HG03571 (cell line): ENCODE data around the gene COG2.
"Not testable (repeated sequence)": the region's sequence is repeated elsewhere in the genome, so short reads cannot be mapped to it uniquely, and the experiment has no call there.

ENCODE experiments used
- ATAC-seq: cut with Tn5 transposase; IDR thresholded peaks from one replicate; pipeline ENCODE4 v1.9.1; 2021; ENCODE audit not compliant: unreplicated experiment

COG2 gene

DNA sequence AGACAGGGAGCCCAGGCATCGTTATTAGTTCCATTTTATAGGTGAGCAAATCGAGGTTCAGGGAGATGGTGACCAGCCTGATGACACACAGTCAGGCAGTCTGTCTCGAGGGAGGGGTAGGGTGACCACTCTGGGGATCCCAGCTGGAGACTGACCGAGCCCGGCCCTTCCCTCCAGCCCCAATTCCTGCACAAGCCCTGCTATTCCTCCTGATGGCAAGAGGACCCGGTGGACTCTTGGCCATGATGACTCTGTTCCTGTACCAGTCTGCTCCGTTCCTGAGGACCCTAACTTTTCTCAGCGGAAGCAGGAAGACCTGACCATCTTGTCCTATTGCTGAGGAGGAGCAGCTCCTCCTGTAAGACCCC, 71.2 kb downstream of the COG2 start:
- no peak for ATAC-seq

DNA sequence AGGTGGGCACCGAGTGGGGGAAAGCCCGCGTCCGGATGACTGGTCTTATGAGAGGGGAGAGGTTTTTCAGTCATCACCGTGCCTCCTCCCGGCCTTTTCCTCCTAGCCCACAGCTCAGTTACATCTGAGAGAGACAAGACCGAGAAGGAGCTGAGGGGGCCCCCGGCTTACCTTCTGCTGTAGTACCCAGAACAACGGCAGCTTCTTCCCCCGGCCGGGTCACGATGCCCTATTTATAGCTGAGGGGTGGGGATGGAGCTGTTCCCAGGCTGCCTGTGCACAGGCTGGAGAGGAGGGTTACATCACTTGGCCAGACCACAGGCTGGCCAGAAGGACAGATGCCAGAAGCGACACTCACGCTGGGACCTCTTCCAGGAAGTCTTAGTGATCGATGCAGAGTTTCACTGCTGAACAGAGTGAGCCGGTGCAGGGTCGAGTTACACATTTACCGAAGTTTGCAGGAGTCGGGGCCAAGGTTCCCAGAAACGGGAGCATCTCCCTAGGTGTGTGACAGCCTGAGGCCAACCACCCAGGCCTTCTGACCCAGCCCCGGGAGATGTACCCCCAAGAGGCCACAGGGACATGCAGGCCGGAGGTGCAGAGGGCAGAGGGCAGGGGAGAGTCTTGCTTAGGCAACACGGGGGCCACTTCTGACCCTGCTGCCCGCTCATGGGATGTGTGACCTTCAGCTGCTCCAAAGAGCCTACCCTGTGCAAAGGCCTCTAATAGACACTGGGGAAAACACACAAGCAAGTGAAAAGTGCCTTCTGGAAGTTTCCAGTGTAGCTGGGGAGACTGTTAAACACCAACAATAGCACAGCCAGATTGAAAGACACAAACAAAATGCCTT, 71.9 kb downstream of the COG2 start, which contains the start of gene AGT:
TSS of gene AGT (minus strand) at position 208 of the 850 bp plus-strand sequence. CDS start 3,299 bp downstream, outside the sequence.
- ATAC-seq = no peak

DNA sequence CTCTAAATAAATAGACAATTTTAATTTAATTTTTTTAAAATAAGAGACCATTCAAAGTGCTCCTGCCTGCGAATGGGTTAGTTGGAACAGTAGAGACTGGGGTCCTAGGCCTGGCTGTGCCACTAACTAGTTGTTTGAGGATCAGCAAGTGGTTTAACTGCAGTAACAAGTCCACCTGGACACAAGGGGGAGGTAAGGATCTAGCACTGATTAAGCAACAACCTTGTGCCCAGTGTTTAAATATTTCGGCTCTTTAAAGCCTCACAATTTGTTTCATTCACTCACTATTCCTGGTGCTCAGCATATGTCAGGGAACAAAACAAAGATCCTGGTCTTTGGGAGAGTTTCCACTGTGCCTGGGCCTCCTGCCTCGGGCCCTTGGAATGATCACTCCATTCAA, 73.2 kb downstream of the COG2 start:
- no peak for ATAC-seq

DNA sequence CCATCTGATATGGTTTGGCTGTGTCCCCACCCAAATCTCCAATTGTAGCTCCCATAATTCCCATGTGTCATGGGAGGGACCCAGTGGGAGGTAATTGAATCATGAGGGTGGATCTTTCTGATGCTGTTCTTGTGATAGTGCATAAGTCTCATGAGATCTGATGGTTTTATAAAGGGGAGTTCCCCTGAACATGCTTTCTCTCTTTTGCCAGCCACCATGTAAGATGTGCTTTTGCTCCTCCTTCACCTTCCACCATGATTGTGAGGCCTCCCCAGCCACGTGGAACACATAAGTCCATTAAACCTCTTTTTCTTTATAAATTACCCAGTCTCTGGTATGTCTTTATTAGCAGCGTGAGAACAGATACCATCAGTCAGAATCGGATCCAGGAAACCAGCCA, 74.2 kb downstream of the COG2 start:
- ATAC-seq = not testable (repeated sequence)

DNA sequence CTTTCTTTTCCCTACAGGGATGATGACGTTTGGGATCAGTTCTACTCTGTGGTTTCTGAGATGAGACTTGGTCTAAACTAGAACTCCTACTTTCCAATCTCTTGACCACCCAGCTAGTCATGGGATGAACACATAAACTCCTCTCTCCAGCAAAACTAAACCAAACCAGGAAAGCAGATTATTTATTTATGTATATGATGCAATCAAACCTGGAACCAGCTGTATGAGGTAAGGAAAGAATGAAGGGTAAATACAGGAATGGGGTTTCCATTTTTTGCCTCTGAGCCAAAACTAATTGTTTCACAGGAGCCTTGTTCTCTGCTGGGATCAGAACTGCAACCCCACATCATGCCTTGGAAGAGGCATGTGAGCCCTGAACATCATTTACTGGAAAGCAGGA, 75.0 kb downstream of the COG2 start:
- no peak for ATAC-seq

DNA sequence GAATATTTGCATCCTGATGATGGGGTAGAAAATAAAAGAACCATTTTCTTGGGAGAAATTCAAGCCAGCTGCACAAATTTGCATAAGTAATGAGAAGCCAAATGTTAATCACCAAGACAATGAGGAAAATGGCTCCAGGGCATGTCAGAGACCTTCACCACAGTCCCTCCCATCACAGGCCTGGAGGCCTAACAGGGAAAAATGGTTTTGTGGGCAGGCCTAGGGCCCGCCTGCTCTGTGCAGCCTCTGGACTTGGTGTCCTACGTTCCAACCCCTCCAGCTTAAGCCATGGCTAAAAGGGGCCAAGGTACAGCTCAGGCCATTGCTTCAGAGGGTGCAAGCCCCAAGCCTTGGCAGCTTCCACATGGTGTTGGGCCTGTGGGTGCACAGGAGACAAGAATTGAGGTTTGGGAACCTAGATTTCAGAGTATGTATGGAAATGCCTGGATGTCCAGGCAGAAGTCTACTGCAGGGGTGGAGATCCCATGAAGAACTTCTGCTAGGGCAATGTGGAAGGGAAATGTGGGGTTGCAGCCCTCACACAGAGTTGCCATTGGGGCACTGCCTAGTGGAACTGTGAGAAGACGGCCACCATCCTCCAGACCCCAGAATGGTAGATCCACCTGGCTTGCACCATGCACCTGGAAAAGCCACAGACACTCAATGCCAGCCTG, 79.7 kb downstream of the COG2 start:
- ATAC-seq = not testable (repeated sequence)

DNA sequence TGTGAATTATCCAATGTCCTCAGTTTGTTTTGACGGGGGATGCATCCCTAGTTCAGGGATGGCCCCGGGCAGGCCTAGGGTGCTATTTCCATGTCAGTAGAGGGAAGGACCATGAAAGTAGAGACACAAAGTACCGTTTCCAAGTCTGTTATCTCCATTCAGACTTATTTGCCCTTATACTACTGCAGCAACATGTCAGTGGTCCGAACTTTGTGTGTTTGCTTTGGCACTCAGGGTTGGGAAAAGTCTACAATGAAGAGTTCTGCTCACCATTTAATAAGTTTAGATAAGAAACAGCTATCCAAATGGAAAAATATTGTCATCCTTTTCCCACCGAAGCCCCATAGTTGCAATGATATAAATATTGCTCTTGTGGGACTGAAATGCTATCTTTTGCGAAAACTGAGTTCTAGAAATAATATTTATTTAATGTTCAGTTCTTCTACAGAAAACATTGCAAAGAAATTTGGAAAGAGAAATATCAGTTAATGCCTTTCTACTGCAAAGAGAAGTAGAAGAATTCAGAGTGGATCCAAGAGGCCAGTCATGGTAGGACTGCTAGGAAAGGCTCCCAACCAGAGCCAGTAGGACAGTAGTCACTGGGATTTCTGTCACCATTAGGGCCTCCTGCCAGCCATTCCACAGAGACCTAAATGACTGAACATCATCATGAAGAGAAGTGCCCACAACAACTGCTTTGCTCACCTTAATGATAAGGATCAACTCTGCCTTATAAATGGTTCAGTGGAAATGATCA, 83.2 kb downstream of the COG2 start:
- no peak for ATAC-seq

DNA sequence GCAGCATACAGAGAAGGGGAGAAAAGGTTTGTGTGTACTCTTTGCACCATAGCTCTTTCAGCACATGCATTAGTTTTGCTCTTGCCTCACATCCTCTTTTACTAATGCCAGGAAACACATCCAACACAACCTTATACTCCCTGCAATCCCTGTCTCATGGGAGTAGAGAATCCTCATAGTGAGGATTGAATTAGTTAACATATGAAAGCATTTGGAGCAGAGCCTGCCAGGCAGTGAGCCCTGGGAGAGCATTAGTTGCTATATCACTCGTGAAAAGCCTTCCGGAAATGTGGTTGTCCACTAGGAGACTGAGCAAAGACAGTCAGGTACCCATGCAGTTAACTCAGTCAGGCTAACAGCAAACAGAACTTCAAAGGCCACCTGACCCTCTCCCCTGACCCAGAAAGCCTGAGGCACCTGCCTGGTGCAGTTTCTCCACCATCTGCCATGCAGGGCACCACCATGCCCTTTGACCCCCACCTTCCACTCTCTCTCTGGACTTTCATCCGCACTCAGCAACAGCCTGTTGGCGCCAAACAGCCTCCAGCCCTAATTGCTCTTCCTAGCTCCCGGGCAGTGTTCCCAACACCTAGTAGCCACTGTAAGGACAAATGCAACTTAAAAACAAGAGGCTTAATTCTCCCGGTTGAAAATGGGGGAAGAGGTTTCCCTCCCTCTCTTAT, 86.6 kb downstream of the COG2 start:
- no peak for ATAC-seq

DNA sequence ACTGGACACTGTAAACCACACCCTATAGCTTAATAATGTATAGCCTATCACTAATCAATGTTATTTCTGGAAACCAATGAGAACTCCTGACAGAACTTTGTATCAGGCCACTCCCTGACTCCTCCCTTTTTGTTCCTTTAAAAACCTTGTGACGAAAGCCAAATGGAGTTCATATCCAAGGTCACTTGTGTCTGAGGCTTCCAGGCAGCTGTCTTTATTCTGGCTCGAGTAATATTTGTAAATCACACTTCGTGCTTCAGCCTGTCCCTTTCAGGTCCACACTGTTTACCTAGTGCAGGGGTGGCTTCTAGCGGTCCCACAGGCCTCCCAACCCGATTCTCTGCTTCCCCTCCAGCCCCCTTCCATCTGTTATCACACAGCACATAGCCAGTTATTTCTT, 88.7 kb downstream of the COG2 start:
- ATAC-seq = no peak

DNA sequence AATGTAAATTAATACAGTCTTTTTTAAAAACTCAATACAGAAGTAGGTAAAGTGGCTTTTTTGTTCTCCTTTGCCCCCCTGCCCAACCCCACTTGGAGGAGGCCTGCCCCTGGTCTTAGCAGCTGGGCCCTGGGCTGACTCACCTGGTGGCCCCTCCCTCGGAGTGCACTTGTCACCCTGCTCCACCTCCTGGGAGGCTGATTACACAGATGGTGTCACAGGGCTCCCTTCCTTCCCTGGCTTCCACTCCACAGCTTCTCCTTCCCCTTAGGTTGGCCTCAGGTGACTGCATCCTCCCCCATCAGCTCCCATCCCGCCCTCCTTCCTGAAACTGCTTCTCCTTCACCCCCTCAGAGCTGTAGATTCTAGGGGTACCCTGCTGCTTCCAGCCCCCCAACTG, 93.2 kb downstream of the COG2 start:
- no peak for ATAC-seq

DNA sequence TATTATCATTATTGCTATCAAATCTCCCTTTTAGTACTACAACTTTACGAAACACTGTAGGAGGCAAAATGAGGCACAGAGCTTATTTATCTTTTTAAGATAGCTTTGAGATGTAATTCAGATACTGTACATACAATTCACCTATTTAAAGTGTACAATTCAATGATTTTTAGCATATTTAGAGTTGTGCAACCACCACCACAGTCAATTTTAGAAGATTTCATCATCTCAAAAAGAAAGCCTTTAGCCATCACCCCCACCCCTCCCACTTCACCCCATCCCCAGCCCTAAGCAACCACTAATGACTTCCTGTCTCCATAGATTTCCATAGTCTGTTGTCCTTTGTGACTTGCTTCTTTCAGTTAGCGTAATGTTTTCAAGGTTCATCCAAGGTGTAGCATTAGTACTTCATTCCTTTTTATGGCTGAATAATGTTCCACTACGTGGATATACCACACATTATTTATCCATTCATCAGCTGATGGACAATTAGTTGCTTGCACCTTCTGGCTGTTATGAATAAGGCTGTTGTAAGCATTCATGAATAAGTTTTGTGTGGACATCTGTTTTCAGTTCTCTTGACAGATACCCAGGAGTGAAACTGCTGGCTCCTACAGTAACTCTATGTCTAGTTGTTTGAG, 95.5 kb downstream of the COG2 start:
- ATAC-seq = no peak

DNA sequence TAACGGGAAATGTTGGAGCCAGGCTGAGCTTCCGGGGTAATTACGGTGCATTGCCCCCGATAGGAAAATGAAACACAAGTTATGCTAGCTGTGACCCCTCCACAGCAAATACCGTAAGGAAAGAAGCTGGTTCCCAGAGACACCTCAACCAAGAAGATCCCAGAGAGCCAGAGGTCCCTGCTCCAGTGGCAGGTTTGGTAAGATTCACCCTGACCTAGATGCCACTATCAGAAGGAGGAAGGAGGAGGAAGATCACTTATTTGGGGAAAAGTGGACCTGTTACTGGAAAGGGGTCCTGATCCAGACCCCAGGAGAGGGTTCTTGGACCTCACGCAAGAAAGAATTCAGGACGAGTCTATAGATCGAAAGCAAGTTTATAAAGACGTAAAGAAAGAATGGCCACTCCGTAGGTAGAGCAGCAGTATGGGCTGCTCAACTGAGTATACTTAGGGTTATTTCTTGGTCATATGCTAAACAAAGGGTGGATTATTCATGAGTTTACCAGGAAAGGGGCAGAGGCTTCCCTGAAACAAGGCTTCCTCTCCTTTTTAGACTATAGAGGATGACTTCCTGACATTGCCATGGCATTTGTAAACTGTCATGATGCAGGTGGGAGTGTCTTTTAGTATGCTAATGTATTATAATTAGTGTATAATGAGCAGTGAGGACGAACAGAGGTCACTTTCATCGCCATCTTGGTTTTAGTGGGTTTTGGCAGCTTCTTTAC, 97.4 kb downstream of the COG2 start:
- ATAC-seq = no peak
